ENCODE results near the gene TMEM98.
"Not testable (repeated sequence)": the region's sequence is repeated elsewhere in the genome, so short reads cannot be mapped to it uniquely, and the experiment has no call there.

TMEM98 gene

DNA sequence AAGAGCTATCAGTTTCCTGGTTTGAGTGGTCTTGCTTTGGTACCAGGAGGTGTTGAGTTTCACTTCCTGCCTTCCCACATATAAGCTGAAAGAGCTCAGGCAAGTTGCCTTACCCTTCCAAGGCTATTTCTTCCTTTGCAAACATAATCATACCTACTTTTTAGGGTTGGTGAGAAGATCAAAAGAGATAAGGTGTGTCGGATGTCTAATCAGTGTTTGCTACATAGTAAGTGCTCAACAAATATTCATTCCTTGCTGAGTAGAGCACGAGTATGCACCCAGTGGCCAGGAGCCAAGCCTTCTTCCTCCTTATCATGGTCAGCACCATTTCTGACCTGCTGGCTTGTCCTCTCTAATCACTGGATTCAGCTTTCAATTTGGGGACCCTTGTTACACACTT, 12.7 kb upstream of the TMEM98 start:
- DNase-seq (ENCODE audit: low read depth) = no peak

DNA sequence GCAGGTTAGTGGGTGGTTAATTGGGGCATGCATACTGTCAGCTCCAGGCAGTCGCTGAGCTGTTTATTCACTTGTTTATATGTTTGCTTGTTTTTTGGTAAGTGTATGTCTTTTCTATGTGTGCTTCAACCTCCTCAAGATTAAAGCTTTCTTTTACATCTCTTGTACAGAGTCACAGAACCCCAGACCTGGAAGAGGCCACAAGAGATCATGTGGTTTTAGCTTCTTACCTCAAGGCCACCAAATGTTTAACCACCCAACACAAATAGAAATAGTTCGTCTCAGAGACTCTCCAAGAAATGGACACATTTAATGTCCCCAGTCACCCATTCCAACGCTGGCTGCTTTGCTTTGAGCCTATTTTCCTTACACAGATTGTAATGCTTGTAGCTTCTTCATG, 11.8 kb upstream of the TMEM98 start:
- DNase-seq (ENCODE audit: low read depth) = no peak

GRCh38 chr17:32917081-32917480, 10.9 kb upstream of the TMEM98 start:
- DNase-seq (ENCODE audit: low read depth) = no peak

GRCh38 chr17:32917842-32918241, 10.1 kb upstream of the TMEM98 start:
- DNase-seq (ENCODE audit: low read depth) = no peak

DNA sequence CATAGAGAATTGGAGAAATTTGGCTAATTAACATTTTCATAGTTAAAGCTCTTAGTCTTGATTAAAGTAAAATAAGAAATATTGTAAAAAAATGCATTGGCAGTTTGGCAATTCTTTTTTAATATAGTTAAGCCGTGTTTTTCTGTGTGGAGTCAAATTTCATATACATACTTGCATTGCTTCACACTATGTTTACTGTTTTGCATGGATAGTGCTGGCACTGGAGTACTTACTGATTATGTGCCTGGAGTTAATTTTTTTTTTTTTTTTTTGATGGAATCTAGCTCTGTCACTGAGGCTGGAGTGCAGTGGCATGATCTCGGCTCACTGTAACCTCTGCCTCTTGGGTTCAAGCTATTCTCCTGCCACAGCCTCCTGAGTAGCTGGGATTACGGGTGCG, 8.1 kb upstream of the TMEM98 start:
- not testable (repeated sequence) for DNase-seq (ENCODE audit: low read depth)

GRCh38 chr17:32920293-32920692, 7.7 kb upstream of the TMEM98 start:
- DNase-seq (ENCODE audit: low read depth) = no peak

GRCh38 chr17:32921017-32921416, 6.9 kb upstream of the TMEM98 start:
- DNase-seq (ENCODE audit: low read depth) = no peak

DNA sequence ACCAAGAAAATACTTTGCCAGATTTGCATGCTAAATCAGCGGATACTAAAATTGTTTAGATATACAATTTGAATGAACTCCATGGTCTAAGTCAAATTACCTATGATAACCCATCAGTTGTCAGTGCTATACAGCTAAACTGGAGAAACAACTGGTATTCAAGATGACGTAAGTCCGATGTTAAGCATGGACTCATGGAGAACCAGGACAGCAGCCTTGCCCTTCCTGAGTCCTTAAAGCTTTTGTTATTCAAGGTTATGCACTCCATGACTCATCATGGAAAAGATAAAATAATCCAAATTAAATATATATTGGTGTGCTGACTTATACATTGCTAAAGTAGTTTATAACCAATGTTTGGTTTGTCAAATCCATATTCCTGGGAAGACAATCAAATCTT, 4.0 kb upstream of the TMEM98 start:
- DNase-seq (ENCODE audit: low read depth) = not testable (repeated sequence)

- no peak for DNase-seq (ENCODE audit: low read depth)
Observed at GRCh38 chr17:32926183-32926582, 1.8 kb upstream of the TMEM98 start.

DNA sequence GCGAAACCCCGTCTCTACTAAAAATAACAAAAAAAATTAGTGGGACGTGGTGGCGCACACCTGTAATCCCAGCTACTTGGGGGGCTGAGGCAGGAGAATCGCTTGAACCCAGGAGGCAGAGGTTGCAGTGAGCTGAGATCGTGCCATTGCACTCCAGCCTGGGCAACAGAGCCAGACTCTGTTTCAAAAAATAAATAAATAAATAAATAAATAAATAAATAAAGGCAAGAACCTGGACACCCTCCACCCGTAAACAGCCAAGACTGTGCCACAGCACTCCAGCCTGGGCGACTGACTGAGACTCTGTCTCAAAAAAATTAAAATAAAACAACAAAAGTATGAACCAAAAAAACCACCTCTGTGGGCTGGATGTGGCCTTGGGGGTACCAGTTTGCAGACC, 1.2 kb upstream of the TMEM98 start:
- DNase-seq (ENCODE audit: low read depth) = not testable (repeated sequence)

DNA sequence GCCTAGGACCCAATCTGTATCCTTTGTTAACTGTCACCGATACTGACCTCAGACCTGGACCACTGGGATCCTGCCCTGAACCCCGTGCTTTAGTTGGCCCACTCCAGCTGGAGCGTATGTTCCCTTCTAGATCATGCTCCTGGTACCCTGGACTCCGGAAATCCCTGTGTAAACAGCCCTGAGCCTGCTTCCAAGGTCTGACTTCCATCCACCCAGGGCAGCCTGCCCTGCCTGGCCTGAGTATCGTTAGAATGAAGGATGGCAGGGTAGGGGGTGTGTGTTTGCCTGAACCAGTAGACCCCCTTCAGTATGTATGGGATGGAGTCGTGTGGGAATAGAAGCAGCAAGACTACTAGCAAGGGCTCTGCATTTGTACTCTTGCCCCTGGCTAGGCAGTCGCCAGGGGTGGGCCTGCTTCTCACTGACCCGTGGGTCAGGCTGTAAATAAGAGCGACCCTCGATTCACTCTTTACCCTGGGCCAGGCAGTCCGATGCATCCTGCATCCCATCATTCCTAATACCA, 691 bp upstream of the TMEM98 start:
- no peak for DNase-seq (ENCODE audit: low read depth)

DNA sequence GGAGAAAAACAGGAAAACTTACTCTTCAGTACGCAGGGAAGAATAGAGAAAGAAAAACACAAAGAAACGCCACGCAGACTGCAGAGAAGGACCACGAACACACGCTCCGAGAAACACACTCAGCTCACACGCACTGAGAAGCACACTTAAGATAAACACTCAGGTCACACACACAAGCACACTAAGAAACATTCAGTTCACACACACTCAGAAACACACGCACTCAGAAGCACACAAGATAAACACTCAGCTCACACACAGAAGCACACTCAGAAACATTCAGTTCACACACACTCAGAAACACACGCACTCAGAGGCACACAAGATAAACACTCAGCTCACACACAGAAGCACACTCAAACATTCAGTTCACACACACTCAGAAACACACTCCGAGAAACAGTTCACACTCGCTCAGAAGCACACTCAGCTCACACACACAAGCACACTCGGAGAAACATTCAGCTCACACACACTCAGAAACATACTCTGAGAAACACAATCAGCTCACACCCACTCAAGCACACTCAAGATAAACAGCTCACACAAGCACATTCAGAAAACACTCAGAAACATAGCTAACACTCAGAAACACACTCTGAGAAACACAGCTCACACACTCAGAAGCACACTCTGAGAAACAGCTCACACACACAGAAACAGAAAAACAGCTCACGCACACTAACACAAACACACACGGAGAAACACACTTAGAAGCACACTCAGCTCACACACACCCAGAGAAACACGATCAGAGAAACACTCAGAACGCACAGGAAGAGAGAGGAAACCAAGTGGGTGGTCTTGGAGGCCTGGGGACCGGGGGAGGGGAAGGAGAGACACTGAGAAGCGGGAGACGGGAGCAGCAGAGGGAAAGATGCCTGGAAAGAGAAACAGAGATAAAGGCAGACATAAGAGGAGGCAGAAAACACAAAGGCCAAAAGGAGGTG, 908 bp downstream of the TMEM98 start:
- DNase-seq (ENCODE audit: low read depth) = no peak

DNA sequence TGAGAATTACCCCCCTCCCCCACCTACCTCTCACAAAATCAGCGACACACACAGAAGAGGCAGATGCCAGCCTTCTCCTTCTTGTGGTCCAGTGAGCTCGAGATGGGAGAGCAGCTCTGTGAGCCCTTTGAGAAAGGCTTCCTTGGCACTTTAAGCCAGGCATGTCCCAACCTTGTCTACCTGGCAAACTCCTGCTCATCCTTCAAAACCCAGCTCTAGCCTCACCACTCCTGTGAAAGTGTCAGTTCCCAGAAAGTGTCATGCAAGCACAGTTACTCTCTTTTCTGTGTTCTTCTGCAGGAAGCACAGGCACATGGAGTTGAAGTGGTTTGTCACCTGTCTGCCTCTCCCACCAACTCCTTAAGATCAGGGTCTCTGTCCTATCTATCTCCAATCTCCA, 1.6 kb downstream of the TMEM98 start:
- DNase-seq (ENCODE audit: low read depth) = no peak

GRCh38 chr17:32930512-32930911, 2.6 kb downstream of the TMEM98 start:
- no peak for DNase-seq (ENCODE audit: low read depth)

DNA sequence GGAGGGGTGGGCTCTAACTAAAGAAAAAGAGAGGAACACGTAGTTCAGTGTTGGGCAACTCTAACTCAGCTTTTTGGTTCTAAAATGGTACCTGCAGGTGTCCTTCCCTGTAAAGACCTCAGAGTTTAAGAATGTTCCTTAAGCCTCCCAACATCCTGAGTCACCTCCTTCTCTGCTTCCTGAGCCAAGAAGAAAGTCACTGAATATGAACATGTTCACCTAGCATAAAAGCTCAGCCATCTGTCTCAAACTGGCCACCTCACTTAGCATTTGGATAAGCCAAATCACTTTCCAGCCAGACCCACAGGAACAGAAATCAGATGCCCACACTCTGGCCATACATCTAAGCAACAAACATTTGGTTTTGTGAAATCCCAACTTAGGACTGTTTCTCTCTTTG, 3.7 kb downstream of the TMEM98 start:
- DNase-seq (ENCODE audit: low read depth) = no peak

GRCh38 chr17:32933881-32934280, 5.9 kb downstream of the TMEM98 start:
- no peak for DNase-seq (ENCODE audit: low read depth)

DNA sequence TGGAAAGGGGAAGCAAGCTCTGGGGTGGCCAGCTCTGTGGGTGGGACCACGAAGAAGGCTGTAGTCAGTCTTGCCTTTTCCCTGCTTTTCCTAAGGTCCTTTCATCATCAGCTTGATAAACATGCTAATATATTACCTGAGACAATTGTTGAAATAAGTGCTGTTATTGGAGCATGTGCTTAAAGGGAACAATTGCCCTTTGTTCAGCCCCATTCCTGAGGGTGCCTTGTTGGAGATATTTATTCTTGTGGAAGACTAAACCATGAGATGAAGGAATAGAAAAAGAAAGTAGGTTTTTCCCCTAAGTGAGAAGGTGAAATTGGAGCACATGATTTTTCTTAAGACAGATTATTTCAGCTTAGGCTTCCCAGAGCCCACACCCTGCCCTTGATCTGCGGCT, 7.8 kb downstream of the TMEM98 start:
- no peak for DNase-seq (ENCODE audit: low read depth)

DNA sequence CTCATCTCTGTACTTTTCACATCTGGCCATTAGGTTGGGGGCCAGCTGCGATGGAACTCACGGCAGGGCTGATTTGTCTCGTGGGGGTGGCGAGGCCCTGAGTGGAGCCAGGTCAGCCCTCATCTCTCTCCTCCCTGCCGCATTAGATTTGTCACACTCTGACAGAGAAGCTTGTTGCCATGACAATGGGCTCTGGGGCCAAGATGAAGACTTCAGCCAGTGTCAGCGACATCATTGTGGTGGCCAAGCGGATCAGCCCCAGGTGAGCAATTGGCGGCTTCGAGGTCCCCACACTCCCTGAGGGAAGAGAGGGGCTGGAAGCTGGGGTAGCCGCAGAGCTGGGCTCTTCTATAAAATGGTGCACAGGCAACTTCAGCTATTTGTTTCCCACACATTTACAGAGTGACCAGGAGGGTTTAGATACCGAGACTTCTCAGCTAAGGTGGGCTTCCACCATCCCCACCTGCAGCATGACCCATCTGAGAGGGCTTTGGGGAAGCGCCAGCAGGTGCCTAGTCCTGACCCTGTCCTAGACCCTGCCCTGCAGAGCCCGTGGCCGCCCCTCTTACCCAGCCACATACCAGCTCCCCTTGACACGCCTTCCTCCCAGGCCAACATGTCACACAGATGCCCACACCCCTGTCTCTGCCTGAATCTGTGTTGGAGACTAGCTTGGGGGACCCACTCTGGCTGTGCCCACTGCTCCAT, 8.4 kb downstream of the TMEM98 start:
- no peak for DNase-seq (ENCODE audit: low read depth)

- DNase-seq (ENCODE audit: low read depth) = peak; percentile 38
Observed at GRCh38 chr17:32936894-32937500, 9.0 kb downstream of the TMEM98 start.

DNA sequence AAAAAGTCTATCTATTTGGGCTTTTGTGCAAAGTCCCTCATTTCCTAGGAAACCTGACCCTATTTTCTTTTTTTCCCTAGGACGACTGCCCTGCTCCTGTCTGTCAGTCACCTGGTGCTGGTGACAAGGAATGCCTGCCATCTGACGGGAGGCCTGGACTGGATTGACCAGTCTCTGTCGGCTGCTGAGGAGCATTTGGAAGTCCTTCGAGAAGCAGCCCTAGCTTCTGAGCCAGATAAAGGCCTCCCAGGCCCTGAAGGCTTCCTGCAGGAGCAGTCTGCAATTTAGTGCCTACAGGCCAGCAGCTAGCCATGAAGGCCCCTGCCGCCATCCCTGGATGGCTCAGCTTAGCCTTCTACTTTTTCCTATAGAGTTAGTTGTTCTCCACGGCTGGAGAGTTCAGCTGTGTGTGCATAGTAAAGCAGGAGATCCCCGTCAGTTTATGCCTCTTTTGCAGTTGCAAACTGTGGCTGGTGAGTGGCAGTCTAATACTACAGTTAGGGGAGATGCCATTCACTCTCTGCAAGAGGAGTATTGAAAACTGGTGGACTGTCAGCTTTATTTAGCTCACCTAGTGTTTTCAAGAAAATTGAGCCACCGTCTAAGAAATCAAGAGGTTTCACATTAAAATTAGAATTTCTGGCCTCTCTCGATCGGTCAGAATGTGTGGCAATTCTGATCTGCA, 12.9 kb downstream of the TMEM98 start:
- no peak for DNase-seq (ENCODE audit: low read depth)

DNA sequence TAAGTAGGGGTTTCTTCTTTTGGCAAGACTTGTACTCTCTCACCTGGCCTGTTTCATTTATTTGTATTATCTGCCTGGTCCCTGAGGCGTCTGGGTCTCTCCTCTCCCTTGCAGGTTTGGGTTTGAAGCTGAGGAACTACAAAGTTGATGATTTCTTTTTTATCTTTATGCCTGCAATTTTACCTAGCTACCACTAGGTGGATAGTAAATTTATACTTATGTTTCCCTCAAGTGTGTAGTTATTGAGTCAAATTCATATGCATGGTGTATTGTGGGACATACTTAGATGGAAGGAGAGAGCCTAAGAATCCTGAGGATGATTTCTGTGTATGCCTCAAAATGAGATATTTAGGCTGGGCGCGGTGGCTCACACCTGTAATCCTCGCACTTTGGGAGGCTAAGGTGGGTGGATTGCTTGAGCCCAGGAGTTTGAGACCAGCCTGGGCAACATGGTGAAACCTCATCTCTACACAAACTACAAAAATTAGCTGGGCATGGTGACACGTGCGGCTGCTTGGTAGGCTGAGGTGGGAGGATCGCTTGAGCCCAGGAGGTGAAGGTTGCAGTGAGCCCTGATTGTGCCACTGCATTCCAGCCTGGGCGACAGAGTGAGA, 13.6 kb downstream of the TMEM98 start:
- no peak for DNase-seq (ENCODE audit: low read depth)

GRCh38 chr17:32943206-32943605, 15.3 kb downstream of the TMEM98 start:
- no peak for DNase-seq (ENCODE audit: low read depth)
